Testis (tissue), 3 donors: ENCODE measurements around the gene TRMU. TPM values are rescaled to one million over a fixed set of nuclear protein-coding genes. Genes with fewer than 3 reads are reported as not detected.
A peak's percentile ranks its signal among the peaks of the same experiment; 100 is the strongest.

ENCODE experiments used
- DNase-seq: peaks from one replicate; pipeline ENCODE4 v3.0.0-alpha.2; 2019
- H3K27ac ChIP-seq, 2 donors: fragments of 200-600 bp; sonication (generic); one replicate each; pipeline ENCODE4 v1.5.1; 2019
- H3K27me3 ChIP-seq: fragments of 200-600 bp; sonication (generic); one replicate; pipeline ENCODE4 v1.5.1; 2019
- H3K36me3 ChIP-seq: fragments of 200-600 bp; sonication (generic); one replicate; pipeline ENCODE4 v1.5.1; 2017; ENCODE audit warnings: low read depth; ENCODE audit errors: missing control alignments
- H3K4me1 ChIP-seq: fragments of 200-600 bp; sonication (generic); one replicate; pipeline ENCODE4 v1.5.1; 2019
- H3K4me3 ChIP-seq, 2 donors: fragments of 200-600 bp; sonication (generic); one replicate each; pipeline ENCODE4 v1.5.1; 2017 to 2019
- H3K9me3 ChIP-seq: fragments of 200-600 bp; sonication (generic); one replicate; pipeline ENCODE4 v1.5.1; 2017
- CTCF ChIP-seq, 3 experiments: fragments of 450-650 bp in 2 of 3; fragments of 200-600 bp in 1 of 3; sonication (generic) in 1 of 3; IDR thresholded peaks; one replicate each; pipeline ENCODE4 v1.5.1; 2016 to 2019; ENCODE audit warnings: antibody characterized with exemption in 3 of 3, mild to moderate bottlenecking in 2 of 3, moderate library complexity in 1 of 3
- POLR2A ChIP-seq: fragments of 450-650 bp; IDR thresholded peaks from one replicate; pipeline ENCODE4 v1.6.1; 2017; ENCODE audit warnings: antibody characterized with exemption, mild to moderate bottlenecking, moderate library complexity
- WGBS, 2 donors: methylation state at CpG; one replicate each; pipeline ENCODE4 v1.1.5; 2018; 5-methylcytosine and 5-hydroxymethylcytosine counted together
- intact Hi-C: fragments of 100-400 bp; cut with DNase I; formaldehyde crosslinking; loops from one replicate; pipeline ENCODE4 v1.15.1; 2023; ENCODE audit warnings: low total_unique reads
- polyA plus RNA-seq: library from polyadenylated mRNA; stranded (reverse); fragments of 350-450 nt; fragmentation: Illumina TruSeq; extraction: RNeasy Lipid Tissue Mini Kit (QIAGEN cat#74804); gene quantifications from one replicate; pipeline ENCODE4 v1.2.3, GENCODE V29; 2014; ENCODE audit warnings: low read depth, low replicate concordance; ENCODE audit not compliant: insufficient read depth
- total RNA-seq, 2 donors: library from RNA; depleted of rRNA; stranded (reverse); fragments of >200 nt; gene quantifications; one replicate each; pipeline ENCODE4 v1.2.3, GENCODE V29; 2016

The TRMU gene
- total and polyA plus RNA-seq, 3 donors from 2014 or later: 24.8 to 63.5 (median 57.3) TPM

- WGBS, 2 donors: 88 to 93% methylated on average over 8 of the region's 8 CpGs
- Histone ChIP-seq H3K27ac (no peak overlapping the region), H3K4me3 (no peak overlapping the region), H3K4me1 (no peaks in the 10 kb centered on the region), H3K36me3 (no peaks in the 10 kb centered on the region), H3K27me3 (no peaks in the 10 kb centered on the region), H3K9me3 (no peaks in the 10 kb centered on the region)
- intact Hi-C loops: no loop called here
- TF ChIP-seq POLR2A (no peak), CTCF (IDR thresholded peaks at IDR 0.05) (no peak)
- DNase-seq: no peak
These were observed 18.1 kb downstream of the TRMU start for GRCh38 chr22:46353483-46354105.

GRCh38 chr22:46354176-46354992, 18.9 kb downstream of the TRMU start:
- 78 to 80% methylated on average over 10 to 21 of the region's 21 CpGs for WGBS, 2 donors
- intact Hi-C loops: no loop called here
- H3K27me3 ChIP-seq: no peaks in the 10 kb centered on the region

GRCh38 chr22:46354993-46355305, 19.4 kb downstream of the TRMU start:
- DNase-seq: no peak
- intact Hi-C loops: no loop called here
- Histone ChIP-seq H3K27ac (no peak overlapping the region), H3K36me3 (no peaks in the 10 kb centered on the region), H3K9me3 (no peaks in the 10 kb centered on the region), H3K4me1 (no peaks in the 10 kb centered on the region), H3K4me3 (no peak overlapping the region), H3K27me3 (no peaks in the 10 kb centered on the region)
- no peak for TF ChIP-seq CTCF (IDR thresholded peaks at IDR 0.05)
- no peak for TF ChIP-seq POLR2A
- WGBS, 2 donors: 75 to 85% methylated on average over 4 to 7 of the region's 7 CpGs

More at GRCh38 chr22:46354176-46354992, 18.9 kb downstream of the TRMU start:
- Histone ChIP-seq H3K27ac (no peak overlapping the region), H3K4me1 (no peaks in the 10 kb centered on the region), H3K4me3 (no peak overlapping the region), H3K36me3 (no peaks in the 10 kb centered on the region), H3K9me3 (no peaks in the 10 kb centered on the region)
- DNase-seq: no peak
- TF ChIP-seq CTCF (IDR thresholded peaks at IDR 0.05) (no peak), POLR2A (no peak)

GRCh38 chr22:46355369-46355995, 20.0 kb downstream of the TRMU start:
- DNase-seq: peak; percentile 79
- Histone ChIP-seq H3K27me3 (no peaks in the 10 kb centered on the region), H3K4me3 (no peak overlapping the region), H3K36me3 (no peaks in the 10 kb centered on the region), H3K4me1 (no peaks in the 10 kb centered on the region), H3K27ac (no peak overlapping the region), H3K9me3 (no peaks in the 10 kb centered on the region)
- 57 to 71% methylated on average over 10 to 22 of the region's 22 CpGs for WGBS, 2 donors
- TF ChIP-seq CTCF (IDR thresholded peaks at IDR 0.05): peak; percentile 33 to 70 (median 67)
- no peak for TF ChIP-seq POLR2A
- intact Hi-C loops: no loop called here
